Jurkat, Clone E6-1 (cell line): ENCODE data around the gene BCAS3.

ENCODE experiments used
- DNase-seq: peaks from one replicate; pipeline ENCODE4 v3.0.0-alpha.2; 2011; ENCODE audit warnings: low read depth, low spot score
- H3K4me3 ChIP-seq: 2 replicates; pipeline ENCODE4 v1.5.1; 2011; ENCODE audit warnings: mild to moderate bottlenecking, low read length, control low read depth, moderate library complexity

BCAS3 gene

DNA sequence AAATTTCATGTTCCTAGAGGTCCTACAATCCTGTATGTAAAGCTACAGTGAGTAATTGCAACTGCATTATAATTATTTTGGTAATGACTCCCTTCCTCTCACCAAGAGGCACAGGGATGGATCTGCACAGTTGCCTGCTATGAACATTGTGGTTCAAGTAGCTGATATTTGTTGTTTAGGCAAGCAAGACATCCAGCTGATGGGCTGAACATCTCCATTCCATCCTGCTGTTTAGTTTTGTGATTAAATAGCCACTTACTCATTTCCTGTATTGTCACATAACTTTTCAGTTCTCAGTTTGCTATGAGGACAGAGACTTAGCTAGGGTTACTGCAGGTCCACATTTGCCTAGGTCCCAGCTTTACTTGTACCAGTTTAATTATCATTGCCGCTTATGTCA is 540.8 kb downstream of the BCAS3 start:
- no peak for DNase-seq
- no peak overlapping the region for H3K4me3 ChIP-seq

DNA sequence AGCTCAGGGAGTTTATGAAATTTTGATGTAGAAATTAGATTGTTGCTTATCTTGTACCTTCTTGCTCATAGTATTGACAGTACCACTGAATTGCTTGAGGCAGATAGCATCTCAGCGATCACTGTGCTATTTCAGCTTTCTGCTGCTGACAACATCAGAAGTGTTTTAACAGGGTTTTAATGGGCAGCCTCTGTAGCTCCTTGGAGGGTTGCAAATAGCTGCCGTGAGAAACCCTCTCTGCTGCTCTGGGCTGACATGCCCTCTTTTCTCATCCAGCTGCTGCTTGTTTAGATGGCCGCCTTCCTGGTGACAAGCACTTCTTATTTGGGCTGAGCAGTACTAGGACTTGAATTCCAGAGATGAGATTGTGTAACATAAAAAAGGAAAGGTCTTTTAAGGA is 541.8 kb downstream of the BCAS3 start:
- no peak for DNase-seq
- no peak overlapping the region for H3K4me3 ChIP-seq

DNA sequence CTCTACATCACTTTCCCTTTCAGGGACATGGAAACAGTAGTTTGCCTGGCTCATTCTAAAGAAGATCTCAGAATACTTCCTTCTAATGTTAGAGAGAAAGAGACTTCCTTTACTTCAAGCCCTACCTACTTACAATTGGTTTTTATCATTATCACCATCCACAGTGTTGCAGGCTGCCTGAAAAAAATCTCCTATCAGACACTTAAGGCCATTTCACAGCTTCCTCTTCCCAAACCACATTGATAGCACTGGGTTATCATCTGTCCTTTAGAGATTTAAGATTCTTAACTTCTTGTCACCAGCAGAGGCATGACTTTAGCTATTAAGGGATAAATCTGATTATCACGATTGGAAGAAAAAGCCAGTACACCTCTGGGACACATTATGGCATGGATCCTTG is 543.5 kb downstream of the BCAS3 start:
- peak overlapping the region; percentile 11 for H3K4me3 ChIP-seq
- peak; percentile 79 for DNase-seq

DNA sequence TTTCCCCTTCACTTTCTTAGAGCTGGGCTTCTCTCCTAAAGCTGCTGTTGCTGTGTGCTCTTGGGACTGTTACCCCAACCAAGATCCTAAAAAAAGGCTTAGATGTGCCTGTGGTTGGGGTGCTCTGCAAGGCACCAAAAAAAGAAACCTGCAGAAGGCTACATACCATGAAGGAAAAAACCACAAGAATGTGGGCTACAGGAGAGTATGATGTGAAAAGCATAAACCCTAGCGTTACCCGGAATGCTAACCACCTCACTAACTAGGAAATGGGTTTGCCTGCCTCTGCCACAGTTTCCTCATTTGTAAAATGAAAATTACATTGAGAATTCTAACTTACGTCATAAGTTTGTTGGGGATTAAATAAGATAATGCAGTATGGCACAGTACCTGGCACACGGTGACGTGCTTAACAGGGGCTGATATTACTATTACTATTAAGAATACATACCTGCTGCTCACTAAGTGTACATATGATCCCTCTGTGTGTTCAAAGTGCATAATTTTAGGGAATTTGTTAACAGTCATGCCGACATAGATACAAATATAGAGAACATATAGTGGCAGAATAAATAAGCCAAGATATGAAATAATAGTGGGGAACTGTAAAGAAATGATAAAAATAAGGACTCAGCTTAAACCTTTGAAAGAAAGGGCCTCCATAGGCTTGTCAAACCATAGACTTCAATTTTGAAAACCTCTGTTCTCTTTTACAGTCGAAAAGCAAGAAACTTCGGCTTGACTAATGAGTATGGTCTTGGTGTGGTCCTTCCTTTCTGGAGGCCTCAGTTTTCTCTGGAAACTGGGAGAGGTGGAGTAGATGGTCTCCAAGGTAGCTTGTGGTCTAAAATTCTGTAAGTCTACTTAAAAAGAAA is 544.2 kb downstream of the BCAS3 start:
- DNase-seq, result peak; percentile 88
- H3K4me3 ChIP-seq, result peak overlapping the region; percentile 29

DNA sequence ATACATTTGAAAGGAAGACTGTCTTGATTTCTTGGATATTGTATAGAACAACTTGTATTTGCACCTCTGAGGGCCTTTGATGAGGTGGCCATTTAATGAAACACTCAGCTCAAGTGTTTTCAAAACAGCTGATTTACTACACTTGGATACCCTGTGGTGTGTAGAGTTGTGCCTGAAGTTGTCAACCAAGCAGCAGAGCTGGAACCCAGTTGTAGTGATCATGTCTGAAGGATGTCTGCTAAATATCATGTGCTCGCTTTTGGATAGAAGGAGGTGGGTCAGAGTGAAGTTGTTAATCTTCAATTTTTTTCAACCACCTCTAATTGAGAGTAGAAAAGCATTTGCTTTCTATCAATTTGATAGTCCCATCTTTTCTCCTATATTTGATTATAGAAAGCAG is 546.1 kb downstream of the BCAS3 start:
- no peak overlapping the region for H3K4me3 ChIP-seq
- no peak for DNase-seq

DNA sequence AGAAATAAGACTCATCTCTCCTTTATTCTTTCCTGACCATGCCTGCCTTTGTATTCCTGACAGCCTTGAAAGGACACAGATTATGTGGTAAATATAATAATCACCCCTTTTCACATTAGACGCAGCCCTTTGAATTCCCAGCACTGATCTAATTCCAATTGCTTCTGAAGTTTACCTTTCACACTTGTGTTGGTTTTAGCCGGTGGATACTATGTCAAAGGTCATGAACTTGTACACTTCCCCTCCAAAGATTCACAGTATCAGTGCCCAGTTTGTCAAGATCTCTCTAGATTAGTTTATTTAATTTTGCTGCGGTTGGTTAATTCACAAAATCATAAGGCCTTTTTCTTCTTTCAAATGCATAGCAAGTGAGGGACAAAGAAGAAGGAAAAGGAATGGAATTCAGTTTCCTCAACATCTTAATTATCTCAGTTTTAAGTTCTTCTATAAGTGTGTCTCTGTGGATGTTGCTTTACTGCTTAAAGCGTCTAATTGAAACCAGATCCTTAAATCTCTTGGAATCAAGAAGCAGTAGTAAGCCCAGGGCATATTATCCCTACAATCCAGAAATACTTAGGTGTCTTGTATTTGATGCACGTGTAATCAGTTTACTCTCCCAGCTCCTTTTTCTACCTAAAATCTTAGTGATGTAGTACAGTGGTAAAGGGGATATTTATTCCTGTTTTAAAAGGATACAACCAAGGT is 547.7 kb downstream of the BCAS3 start:
- no peak overlapping the region for H3K4me3 ChIP-seq
- DNase-seq, result no peak

DNA sequence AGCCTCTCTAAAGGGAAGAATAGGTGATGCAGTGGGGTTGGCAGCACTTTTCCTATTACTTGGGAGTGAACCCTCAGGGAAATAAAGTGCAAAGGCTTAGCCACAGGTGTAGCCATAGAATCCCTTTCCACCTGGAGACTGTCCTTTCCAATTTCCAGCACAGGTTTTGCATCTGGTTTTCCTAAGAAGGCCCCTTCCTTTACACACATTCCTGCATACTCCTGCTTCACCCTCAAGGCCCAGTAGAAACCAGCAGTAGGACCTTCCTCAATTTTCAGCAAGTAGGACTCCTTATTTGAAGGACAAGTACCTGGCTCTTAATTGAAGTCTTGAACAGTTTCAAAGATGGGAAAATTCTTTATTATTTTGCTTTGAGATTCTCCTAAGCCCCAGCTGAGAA is 550.2 kb downstream of the BCAS3 start:
- H3K4me3 ChIP-seq, result no peak overlapping the region
- no peak for DNase-seq

DNA sequence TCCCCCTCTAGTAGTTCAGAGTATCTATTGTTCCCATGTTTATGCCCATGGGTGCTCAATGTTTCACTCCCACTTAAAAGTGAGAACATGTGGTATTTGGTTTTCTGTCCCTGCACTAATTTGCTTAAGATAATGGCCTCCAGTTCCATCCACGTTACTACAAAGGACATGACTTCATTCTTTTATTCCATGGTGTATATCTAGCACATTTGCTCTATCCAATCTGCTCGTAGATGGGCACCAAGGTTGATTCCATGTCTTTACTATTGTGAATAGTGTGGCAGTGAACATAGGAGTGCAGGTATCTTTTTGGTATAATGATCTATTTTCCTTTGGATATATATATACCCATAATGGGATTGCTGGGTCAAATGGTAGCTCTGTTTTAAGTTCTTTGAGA is 552.8 kb downstream of the BCAS3 start:
- no peak overlapping the region for H3K4me3 ChIP-seq
- DNase-seq, result no peak

DNA sequence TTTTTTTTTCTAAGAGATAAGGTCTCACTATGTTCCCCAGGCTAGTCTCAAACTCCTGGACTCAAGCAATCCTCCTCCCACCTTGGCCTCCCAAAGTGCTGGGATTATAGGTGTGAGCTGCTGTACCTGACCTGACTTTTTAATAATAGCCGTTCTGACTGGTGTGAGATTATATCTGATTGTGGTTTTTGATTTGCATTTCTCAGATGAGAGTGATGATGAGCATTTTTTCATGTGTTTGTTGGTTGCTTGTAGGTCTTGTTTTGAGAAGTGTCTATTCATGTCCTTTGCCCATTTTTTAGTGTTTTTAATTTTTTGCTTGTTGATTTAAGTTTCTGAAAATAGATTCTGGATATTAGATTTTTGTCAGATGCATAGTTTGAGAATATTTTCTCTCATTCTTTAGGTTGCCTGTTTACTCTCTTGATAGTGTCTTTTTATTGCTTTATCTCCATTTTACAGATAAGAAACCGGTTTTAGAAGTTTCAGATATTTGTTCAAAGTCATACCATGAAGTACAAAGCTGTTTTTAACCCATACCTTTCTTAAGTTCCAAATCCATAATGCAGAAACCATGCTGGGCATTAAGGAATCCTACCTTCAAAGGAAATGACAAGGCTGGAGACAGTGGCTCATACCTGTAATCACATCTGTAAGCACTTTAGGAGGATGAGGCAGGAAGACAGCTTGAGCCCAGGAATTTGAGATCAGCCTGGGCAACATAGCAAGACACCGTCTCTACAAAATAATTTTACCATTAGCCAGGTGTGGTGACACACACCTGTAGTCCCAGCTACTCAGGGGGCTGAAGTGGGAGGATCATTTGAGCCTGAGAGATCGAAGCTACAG is 553.5 kb downstream of the BCAS3 start:
- no peak overlapping the region for H3K4me3 ChIP-seq
- DNase-seq, result no peak

DNA sequence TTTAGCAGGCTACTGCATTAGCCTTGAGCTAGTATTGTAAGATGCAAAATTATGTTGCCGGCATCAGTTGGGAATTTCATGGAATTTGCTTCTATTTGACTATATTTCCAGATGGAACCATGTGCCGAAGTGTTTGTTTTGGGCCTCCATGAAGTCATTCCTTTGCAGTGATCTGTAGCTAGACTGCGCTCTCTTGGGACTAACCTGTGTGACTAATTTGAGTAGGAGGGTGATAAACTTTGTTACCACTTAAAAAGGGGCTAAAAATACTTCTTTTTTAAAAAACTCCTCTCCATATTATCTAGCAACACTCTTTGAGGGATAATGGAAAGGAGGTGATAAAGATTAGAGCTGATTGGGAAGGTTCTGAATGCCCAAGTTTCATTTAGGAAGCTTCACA is 555.2 kb downstream of the BCAS3 start:
- H3K4me3 ChIP-seq, result no peak overlapping the region
- no peak for DNase-seq

DNA sequence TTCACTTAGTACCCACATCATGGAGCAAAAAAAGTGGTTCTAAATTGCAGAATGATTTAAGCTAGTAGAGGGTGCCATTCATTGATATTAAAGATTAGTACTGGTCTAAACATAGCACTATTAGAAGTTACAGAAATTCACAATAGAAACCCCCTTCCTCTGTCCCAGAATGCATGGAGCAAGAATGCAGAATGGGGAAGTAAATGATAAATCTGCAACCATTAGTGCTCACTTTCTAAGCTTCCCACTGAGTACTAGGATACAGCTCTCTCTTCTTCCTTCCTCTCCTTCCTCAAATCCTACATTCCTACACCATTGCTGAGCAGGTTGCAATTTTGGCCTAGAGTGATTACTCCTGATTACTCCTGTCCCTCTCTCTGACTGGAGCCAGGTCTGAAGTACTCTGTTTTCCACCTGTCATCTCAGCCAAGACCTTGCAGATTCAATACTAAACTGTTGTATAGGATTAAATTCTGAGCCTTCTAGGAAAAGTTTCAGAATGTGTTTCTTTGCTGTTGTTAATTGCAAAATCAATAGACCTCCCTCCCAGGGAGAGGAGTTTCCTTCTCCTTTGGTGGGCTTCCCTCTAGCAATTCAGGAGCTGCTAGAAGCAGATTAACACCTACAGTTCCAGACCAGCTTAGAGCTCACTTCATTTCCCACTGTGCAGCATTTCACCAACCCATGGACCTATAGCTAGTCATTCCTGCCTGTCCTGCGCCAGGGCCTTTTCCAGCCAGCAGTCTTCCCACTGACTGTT is 556.5 kb downstream of the BCAS3 start:
- no peak for DNase-seq
- no peak overlapping the region for H3K4me3 ChIP-seq

DNA sequence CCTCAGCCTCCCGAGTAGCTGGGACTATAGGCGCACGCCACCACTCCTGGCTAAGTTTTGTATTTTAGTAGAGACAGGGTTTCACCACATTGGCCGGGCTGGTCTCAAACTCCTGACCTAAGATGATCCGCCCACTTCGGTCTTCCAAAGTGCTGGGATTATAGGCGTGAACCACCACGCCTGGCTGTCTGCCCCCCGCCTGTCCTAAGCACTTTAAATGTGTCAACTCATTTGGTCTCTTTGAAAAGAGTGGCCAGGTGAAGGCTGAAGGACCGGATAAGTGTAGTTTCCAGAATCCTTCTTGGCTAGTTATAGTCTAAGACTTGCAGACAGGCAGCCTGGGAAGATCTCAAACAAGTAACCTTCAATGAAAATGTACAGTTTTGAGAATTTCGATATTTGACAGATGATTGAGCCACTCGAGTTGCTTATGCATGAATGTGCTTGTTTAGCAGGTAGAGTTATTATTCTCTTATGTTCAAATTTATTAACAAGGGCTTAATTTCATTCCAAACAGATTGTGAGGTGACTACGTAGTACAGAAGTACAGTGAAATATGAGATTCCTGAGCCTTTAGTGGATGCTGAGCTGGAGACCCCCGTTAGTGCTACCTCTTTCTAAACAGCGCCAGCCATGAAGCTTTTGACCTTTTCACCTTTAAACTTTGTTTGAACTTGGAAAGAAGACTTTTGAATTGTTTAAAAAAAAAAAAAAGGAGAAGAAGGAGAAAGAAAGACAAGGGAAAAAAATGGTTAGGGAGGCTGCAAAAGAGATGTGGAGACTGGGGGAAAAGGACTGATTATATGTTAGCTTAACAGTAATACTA is 557.6 kb downstream of the BCAS3 start:
- no peak overlapping the region for H3K4me3 ChIP-seq
- DNase-seq, result no peak

DNA sequence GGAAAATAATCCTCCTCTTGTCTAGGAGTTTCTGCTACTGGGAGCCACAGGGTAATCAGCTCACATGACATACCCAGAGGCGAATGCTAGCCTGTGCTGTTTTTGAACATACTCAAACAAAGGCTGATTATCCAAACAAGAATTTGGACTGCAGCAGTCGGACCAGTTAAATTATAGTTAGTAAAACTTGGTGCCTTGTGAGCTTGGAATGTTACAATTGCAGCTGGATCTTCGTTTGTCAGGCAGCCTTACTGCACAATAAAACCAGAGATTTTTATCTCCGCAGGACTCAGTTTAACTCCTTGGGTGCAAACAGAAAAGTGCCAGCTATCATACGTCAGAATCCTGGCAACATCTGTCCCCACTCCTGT is 558.2 kb downstream of the BCAS3 start:
- no peak for DNase-seq
- H3K4me3 ChIP-seq, result no peak overlapping the region

DNA sequence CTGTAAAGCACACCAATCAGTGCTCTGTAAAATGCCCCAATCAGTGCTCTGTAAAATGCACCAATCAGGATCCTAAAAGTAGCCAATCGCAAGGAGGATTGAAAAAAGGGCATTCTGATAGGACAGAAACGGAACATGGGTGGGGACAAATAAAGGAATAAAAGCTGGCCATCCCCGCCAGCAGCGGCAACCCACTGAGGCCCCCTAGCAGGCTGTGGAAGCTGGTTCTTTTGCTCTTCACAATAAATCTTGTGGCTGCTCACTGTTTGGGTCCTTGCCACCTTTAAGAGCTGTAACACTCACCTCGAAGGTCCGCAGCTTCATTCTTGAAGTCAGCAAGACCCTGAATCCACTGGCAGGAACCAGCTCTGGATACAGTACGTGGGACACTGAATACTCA is 559.6 kb downstream of the BCAS3 start:
- no peak for DNase-seq
- no peak overlapping the region for H3K4me3 ChIP-seq

DNA sequence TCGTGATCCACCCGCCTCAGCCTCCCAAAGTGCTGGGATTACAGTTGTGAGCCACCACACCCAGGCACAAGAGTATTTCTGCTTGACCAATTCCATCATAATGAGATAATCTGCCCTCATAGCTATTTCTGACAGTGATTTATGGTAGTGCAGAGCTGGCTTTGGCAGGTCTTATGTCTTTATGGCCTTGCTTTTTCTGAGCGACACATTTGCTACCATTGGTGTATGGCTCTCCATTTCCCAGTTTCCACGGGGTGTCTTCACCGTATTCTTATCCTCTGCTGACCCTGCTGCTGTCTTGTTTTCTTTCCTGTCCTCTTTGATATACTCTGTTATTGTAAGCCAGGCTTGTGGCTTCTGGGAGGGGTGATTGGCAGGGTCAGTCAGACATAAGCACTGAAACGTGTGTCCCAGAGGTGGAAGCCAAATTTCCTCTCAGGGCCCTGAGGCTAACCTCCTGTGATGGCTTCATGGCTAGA is 560.8 kb downstream of the BCAS3 start:
- DNase-seq, result no peak
- H3K4me3 ChIP-seq, result no peak overlapping the region

DNA sequence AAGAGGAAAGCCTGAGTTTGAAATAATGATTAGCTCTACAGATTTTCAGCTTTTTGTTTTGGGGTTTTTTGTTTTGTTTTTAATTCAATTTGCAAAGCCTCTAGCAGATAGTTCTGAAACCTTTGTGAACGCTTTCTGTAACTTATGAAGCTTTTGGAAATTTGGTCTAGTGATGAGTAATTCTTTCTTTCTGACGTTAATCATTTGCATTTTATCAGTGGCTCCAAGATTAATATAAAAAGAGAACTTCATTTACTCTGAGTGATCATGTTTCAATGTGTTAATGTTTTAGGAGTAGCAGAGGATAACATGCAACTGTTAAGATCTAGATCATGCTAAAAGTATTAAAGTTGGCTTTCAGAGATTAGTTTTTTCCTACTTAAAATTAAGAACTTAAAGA is 561.7 kb downstream of the BCAS3 start:
- DNase-seq, result no peak
- no peak overlapping the region for H3K4me3 ChIP-seq

DNA sequence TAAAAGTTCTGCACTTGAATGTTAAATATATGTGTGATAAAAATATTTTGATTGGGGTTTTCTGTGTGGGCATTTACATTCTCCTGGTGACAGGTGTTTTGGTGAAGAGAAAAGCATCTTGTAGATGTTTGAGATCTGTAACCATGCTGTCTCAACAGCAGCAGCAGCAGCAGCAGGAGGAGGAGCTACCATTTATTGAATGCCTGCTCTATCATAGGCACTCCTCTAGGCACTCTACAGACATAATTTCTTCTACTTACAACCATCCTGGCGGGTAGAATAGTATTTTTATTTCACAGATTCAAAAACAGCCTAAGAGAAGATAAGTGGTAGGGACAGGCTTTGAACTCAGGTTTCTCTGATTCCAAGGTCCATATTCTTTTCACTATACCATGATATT is 562.3 kb downstream of the BCAS3 start:
- no peak overlapping the region for H3K4me3 ChIP-seq
- DNase-seq, result no peak

DNA sequence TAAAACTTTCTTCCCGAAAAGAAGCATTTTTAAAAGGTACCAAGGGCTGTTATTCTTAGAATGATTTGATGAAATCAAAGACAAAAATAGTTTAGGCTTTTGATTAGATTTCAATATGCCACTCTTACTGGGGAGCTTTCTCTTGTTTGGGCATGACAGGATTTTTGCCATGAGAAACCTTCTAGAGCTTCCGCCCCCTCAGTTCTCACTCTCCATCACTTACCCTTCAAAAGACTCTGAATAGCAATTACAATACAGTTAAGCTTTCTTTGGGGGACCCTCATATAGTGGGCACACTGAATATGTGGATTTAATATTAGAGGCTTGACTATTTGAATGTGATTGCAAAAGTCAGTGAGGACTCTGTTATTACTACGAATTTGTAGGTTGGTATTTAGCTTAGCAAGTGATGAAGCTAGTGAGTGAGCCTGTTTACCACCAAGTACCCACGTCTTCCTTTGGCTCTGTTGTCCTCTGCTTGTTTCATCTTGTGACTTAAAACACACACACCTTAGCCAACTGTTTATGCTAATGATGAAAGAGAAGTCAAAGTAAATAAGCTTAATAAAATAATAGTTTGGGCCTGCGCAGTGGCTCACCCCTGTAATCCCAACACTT is 563.3 kb downstream of the BCAS3 start:
- no peak for DNase-seq
- no peak overlapping the region for H3K4me3 ChIP-seq
